ENCODE results near the gene CDKN2B-AS1. TPM values are rescaled to one million over a fixed set of nuclear protein-coding genes. Genes with fewer than 3 reads are reported as not detected.

CDKN2B-AS1 gene
- total RNA-seq, 1 experiment from 2014 or later: not detected

- peaks cover 24% of the 10 kb centered on the region; the same call in 1 of the 2 replicates for H3K27me3 ChIP-seq (ENCODE audit: insufficient read depth, low read length)
- peak overlapping the region; percentile 87 for H3K4me2 ChIP-seq (ENCODE audit: insufficient read depth, insufficient read length, low read length)
These were observed 2.3 kb downstream of the CDKN2B-AS1 start for GRCh38 chr9:21996858-21997257.

More at GRCh38 chr9:21996858-21997257, 2.3 kb downstream of the CDKN2B-AS1 start:
- Histone ChIP-seq H2BK12ac (ENCODE audit: insufficient read length, low read depth, low read length) (no peak overlapping the region), H3K23ac (ENCODE audit: insufficient read length, low read depth, low read length) (no peak overlapping the region), H2BK15ac (ENCODE audit: low read depth, low read length) (no peak overlapping the region), H3T11ph (ENCODE audit: low read length) (no peak overlapping the region), H3K18ac (ENCODE audit: insufficient read length, low read depth, low read length) (peak overlapping the region; percentile 7), H3K23me2 (ENCODE audit: insufficient read length, low read depth, low read length, poor library complexity, severe bottlenecking) (peaks cover 17% of the 10 kb centered on the region), H3K4ac (ENCODE audit: low read depth, low read length) (no peak overlapping the region), H3K56ac (ENCODE audit: insufficient read length, low read depth, low read length) (no peak overlapping the region), H2BK120ac (ENCODE audit: low read depth, low read length, poor library complexity, severe bottlenecking) (no peak overlapping the region), H3K14ac (ENCODE audit: insufficient read depth, low read length) (no peak overlapping the region), H4K20me1 (ENCODE audit: control insufficient read depth, insufficient read depth, insufficient read length) (peaks cover 4% of the 10 kb centered on the region), H4K5ac (ENCODE audit: insufficient read length, low read depth, low read length) (no peak overlapping the region), H4K91ac (ENCODE audit: insufficient read length, low read depth, low read length) (no peak overlapping the region), H2AK5ac (ENCODE audit: insufficient read length, low read length) (no peak overlapping the region), H3K9ac (ENCODE audit: extremely low read depth, insufficient read length, low read length) (no peak overlapping the region), H4K8ac (replicated peaks; ENCODE audit: insufficient read length, low read depth, low read length) (no peak overlapping the region), H3K9me3 (ENCODE audit: control insufficient read depth, low read depth, low read length) (no peaks in the 10 kb centered on the region), H3K27ac (ENCODE audit: insufficient read length, low read depth, low read length) (no peak overlapping the region), H2BK20ac (ENCODE audit: low read depth, low read length, poor library complexity, severe bottlenecking) (no peak overlapping the region), H2BK5ac (ENCODE audit: insufficient read length, low read length) (no peak overlapping the region), H2AFZ (ENCODE audit: low read length) (no peak overlapping the region), H3K79me1 (ENCODE audit: insufficient read depth, low read depth, low read length, poor library complexity, severe bottlenecking) (no peaks in the 10 kb centered on the region), H3K79me2 (ENCODE audit: insufficient read depth, low read length) (no peaks in the 10 kb centered on the region), H3K4me1 (ENCODE audit: insufficient read depth, low read length) (peaks cover 3% of the 10 kb centered on the region; the same call in 1 of the 2 replicates)
- Mint-ChIP-seq H3K27ac (no peak overlapping the region), H3K4me3 (peak overlapping the region; percentile 67 to 82; a peak in 1 of 5 replicates), H3K27me3 (ENCODE audit: low read depth) (peaks cover 88% of the 10 kb centered on the region), H3K4me1 (peaks cover 28 to 41% of the 10 kb centered on the region in 2 experiments), H3K9me3 (no peaks in the 10 kb centered on the region), H3K36me3 (ENCODE audit: insufficient read depth in 1 of 3, low read depth in 3 of 3) (no peaks in the 10 kb centered on the region)
- no peak for DNase-seq
- no CpG with 5 or more reads among the region's 5 CpGs for WGBS (ENCODE audit: extremely low coverage, insufficient read length, low lambda C conversion rate)
- TF ChIP-seq, protein P1, sequence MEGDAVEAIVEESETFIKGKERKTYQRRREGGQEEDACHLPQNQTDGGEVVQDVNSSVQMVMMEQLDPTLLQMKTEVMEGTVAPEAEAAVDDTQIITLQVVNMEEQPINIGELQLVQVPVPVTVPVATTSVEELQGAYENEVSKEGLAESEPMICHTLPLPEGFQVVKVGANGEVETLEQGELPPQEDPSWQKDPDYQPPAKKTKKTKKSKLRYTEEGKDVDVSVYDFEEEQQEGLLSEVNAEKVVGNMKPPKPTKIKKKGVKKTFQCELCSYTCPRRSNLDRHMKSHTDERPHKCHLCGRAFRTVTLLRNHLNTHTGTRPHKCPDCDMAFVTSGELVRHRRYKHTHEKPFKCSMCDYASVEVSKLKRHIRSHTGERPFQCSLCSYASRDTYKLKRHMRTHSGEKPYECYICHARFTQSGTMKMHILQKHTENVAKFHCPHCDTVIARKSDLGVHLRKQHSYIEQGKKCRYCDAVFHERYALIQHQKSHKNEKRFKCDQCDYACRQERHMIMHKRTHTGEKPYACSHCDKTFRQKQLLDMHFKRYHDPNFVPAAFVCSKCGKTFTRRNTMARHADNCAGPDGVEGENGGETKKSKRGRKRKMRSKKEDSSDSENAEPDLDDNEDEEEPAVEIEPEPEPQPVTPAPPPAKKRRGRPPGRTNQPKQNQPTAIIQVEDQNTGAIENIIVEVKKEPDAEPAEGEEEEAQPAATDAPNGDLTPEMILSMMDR (conservative IDR thresholded peaks at IDR 0.05): no peak

Data from H9 (cell line).